ENCODE measurements around the gene RGP1. TPM values are rescaled to one million over a fixed set of nuclear protein-coding genes. Genes with fewer than 3 reads are reported as not detected.

Gene RGP1
- total RNA-seq, 1 donor from 2014 or later: 11.8 TPM

- no peak for TF ChIP-seq CTCF (IDR thresholded peaks at IDR 0.05; ENCODE audit: insufficient read depth, low read length, severe bottlenecking)
- DNase-seq (ENCODE audit: low read depth): no peak
- Histone ChIP-seq H3K27me3 (ENCODE audit: control insufficient read depth, insufficient read depth, low read length) (no peaks in the 10 kb centered on the region), H3K36me3 (ENCODE audit: control insufficient read depth, insufficient read depth, low read length) (peaks cover 19% of the 10 kb centered on the region), H3K4me3 (ENCODE audit: low read depth, low read length) (no peak overlapping the region)
- FAIRE-seq: no peak
Measured at GRCh38 chr9:35755071-35755470, 6.0 kb downstream of the RGP1 start.

- TF ChIP-seq CTCF (IDR thresholded peaks at IDR 0.05; ENCODE audit: insufficient read depth, low read length, severe bottlenecking): peak; percentile 85
- Histone ChIP-seq H3K27me3 (ENCODE audit: control insufficient read depth, insufficient read depth, low read length) (no peaks in the 10 kb centered on the region), H3K36me3 (ENCODE audit: control insufficient read depth, insufficient read depth, low read length) (peaks cover 12% of the 10 kb centered on the region), H3K4me3 (ENCODE audit: low read depth, low read length) (peak overlapping the region; percentile 52)
- FAIRE-seq (no peak), DNase-seq (ENCODE audit: low read depth) (peak; percentile 33)
Measured at GRCh38 chr9:35756275-35757225, 7.5 kb downstream of the RGP1 start.

DNA sequence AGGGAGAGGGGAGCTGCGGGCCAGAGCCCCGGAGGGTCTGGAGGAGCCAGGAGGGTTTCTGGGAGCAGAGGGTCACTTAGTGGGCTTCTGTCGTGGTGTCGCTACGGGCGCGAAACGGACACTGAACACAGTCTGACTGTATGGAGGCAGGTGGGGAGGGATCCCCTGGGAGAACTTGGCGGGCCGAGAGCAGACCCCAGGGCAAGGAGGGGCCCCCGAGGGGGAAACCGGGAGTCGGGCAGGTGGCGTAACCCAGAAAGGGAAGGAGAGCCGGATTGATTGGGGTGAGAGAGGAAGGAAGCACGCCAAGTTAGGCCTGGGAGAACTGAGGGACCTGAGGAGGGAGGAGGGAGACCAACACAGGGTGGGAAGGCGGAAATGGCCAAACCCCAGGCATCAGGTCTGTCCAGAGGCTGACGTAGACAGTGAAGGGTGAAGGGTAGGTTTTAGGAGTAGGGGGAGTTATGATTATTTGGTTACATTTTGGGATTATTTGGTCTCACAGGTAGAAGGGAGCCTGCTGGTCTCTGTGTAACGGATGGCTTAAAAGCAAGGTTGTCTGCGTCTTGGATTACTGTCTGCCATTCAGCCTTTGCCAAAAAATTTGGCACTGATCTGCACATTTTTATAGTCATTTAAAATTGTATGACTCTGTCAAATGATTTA, 8.3 kb downstream of the RGP1 start:
- Histone ChIP-seq H3K4me3 (ENCODE audit: low read depth, low read length) (peak overlapping the region; percentile 52), H3K36me3 (ENCODE audit: control insufficient read depth, insufficient read depth, low read length) (peaks cover 7% of the 10 kb centered on the region), H3K27me3 (ENCODE audit: control insufficient read depth, insufficient read depth, low read length) (no peaks in the 10 kb centered on the region)
- FAIRE-seq (no peak), DNase-seq (ENCODE audit: low read depth) (peak; percentile 32)
- TF ChIP-seq CTCF (IDR thresholded peaks at IDR 0.05; ENCODE audit: insufficient read depth, low read length, severe bottlenecking): no peak

DNA sequence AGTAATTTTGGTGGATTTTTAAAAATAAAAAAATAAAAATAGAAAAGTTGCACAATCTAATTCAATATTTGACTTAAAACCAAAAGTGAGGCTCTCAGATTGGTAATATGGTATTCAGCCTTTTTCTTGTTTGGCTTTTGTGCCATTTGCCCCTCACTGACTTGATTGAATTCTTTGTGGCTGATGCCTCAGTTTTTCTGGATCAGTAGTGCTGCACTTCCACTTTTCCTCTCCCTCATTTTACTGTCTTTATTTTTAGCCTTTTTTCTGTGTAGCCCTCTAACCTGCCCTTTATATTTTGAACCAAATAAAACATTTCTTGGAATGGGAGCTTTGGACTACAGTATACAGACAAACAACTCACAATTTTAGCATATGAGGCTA, 8.8 kb downstream of the RGP1 start:
- FAIRE-seq (no peak), DNase-seq (ENCODE audit: low read depth) (no peak)
- H3K27me3 ChIP-seq (ENCODE audit: control insufficient read depth, insufficient read depth, low read length): no peaks in the 10 kb centered on the region
- H3K4me3 ChIP-seq (ENCODE audit: low read depth, low read length): no peak overlapping the region
- TF ChIP-seq CTCF (IDR thresholded peaks at IDR 0.05; ENCODE audit: insufficient read depth, low read length, severe bottlenecking): no peak
- peaks cover 5% of the 10 kb centered on the region for H3K36me3 ChIP-seq (ENCODE audit: control insufficient read depth, insufficient read depth, low read length)

DNA sequence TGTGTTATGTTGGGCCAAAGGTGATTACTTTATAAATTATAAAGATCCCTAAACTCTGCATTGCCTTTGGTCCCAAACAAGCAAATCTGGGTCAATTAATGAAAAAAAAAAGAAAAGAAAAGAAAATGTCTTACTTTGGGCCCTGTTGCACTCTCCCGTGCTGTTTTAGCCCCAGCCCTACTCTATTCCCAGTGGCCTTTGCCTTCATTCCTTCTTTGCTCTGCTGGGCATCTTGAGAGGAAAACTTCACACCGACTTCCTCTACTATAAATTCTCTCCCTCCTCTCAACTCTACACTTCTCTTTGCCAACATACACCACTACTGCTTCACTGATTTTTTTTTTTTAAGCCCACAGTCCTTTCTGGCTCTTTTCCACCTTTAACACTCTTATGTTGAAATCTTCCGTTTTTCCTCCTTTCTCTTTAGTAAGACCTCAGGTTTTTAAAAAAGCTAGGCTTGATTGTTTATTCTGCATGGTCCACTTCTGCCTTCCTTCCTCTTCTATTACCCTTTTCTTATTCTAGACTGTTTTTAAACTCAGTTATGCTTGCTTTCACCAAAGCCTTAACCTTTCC, 9.5 kb downstream of the RGP1 start:
- no peak overlapping the region for H3K4me3 ChIP-seq (ENCODE audit: low read depth, low read length)
- peaks cover under 1% of the 10 kb centered on the region for H3K36me3 ChIP-seq (ENCODE audit: control insufficient read depth, insufficient read depth, low read length)
- FAIRE-seq (no peak), DNase-seq (ENCODE audit: low read depth) (no peak)
- no peak for TF ChIP-seq CTCF (IDR thresholded peaks at IDR 0.05; ENCODE audit: insufficient read depth, low read length, severe bottlenecking)
- no peaks in the 10 kb centered on the region for H3K27me3 ChIP-seq (ENCODE audit: control insufficient read depth, insufficient read depth, low read length)

Measured in bronchial epithelial cell (primary cell).